Measurements from ENCODE around the gene RAB35.

RAB35 gene

GRCh38 chr12:120140603-120141002 is 24.1 kb upstream of the RAB35 start:
- TF ChIP-seq YY1 (IDR thresholded peaks at IDR 0.05; ENCODE audit: low read depth), result no peak
- no peak for TF ChIP-seq TEAD4 (IDR thresholded peaks at IDR 0.05)
- TF ChIP-seq TCF12 (IDR thresholded peaks at IDR 0.05; ENCODE audit: low read depth), result no peak
- no peak for TF ChIP-seq FOXM1 (IDR thresholded peaks at IDR 0.05; ENCODE audit: borderline replicate concordance, low read depth)
- TF ChIP-seq REST (IDR thresholded peaks at IDR 0.05; ENCODE audit: low read depth), result no peak
- no peak for TF ChIP-seq MAX (IDR thresholded peaks at IDR 0.05)
- no peak for TF ChIP-seq EGR1 (IDR thresholded peaks at IDR 0.05)
- TF ChIP-seq EP300 (IDR thresholded peaks at IDR 0.05; ENCODE audit: borderline replicate concordance), result no peak
- no peak for TF ChIP-seq CEBPB (IDR thresholded peaks at IDR 0.05)
- TF ChIP-seq USF1 (IDR thresholded peaks at IDR 0.05), result no peak
- TF ChIP-seq TAF1 (IDR thresholded peaks at IDR 0.05; ENCODE audit: low read depth), result no peak
- no peak for TF ChIP-seq ZBTB7A (IDR thresholded peaks at IDR 0.05; ENCODE audit: low read depth)

- TF ChIP-seq EP300 (IDR thresholded peaks at IDR 0.05; ENCODE audit: borderline replicate concordance) (no peak), TEAD4 (IDR thresholded peaks at IDR 0.05) (no peak)
These were observed 23.4 kb upstream of the RAB35 start for GRCh38 chr12:120139958-120140357.

GRCh38 chr12:120138366-120138765 is 21.8 kb upstream of the RAB35 start:
- TF ChIP-seq YY1 (IDR thresholded peaks at IDR 0.05; ENCODE audit: low read depth), result no peak
- TF ChIP-seq USF1 (IDR thresholded peaks at IDR 0.05), result no peak
- TF ChIP-seq RAD21 (IDR thresholded peaks at IDR 0.05; ENCODE audit: low read depth), result no peak
- TF ChIP-seq ZBTB7A (IDR thresholded peaks at IDR 0.05; ENCODE audit: low read depth), result no peak
- TF ChIP-seq CREB1 (IDR thresholded peaks at IDR 0.05; ENCODE audit: low read depth), result no peak

- TF ChIP-seq MAX (IDR thresholded peaks at IDR 0.05), result no peak
- TF ChIP-seq CEBPB (IDR thresholded peaks at IDR 0.05), result no peak
- TF ChIP-seq TCF12 (IDR thresholded peaks at IDR 0.05; ENCODE audit: low read depth), result no peak
- no peak for TF ChIP-seq ZBTB7A (IDR thresholded peaks at IDR 0.05; ENCODE audit: low read depth)
- no peak for TF ChIP-seq TEAD4 (IDR thresholded peaks at IDR 0.05)
- TF ChIP-seq TAF1 (IDR thresholded peaks at IDR 0.05; ENCODE audit: low read depth), result no peak
- no peak for TF ChIP-seq REST (IDR thresholded peaks at IDR 0.05; ENCODE audit: low read depth)
- TF ChIP-seq NFIC (IDR thresholded peaks at IDR 0.05), result no peak
- no peak for TF ChIP-seq EGR1 (IDR thresholded peaks at IDR 0.05)
- TF ChIP-seq EP300 (IDR thresholded peaks at IDR 0.05; ENCODE audit: borderline replicate concordance), result no peak
- no peak for TF ChIP-seq YY1 (IDR thresholded peaks at IDR 0.05; ENCODE audit: low read depth)
- TF ChIP-seq CREB1 (IDR thresholded peaks at IDR 0.05; ENCODE audit: low read depth), result no peak
- TF ChIP-seq USF1 (IDR thresholded peaks at IDR 0.05), result no peak
- no peak for TF ChIP-seq RAD21 (IDR thresholded peaks at IDR 0.05; ENCODE audit: low read depth)
- no peak for TF ChIP-seq FOXM1 (IDR thresholded peaks at IDR 0.05; ENCODE audit: borderline replicate concordance, low read depth)
These were observed 21.3 kb upstream of the RAB35 start for GRCh38 chr12:120137833-120138232.

GRCh38 chr12:120136093-120136770 is 19.7 kb upstream of the RAB35 start:
- no peak for TF ChIP-seq TAF1 (IDR thresholded peaks at IDR 0.05; ENCODE audit: low read depth)
- no peak for TF ChIP-seq EGR1 (IDR thresholded peaks at IDR 0.05)
- TF ChIP-seq FOXM1 (IDR thresholded peaks at IDR 0.05; ENCODE audit: borderline replicate concordance, low read depth), result no peak
- TF ChIP-seq NFIC (IDR thresholded peaks at IDR 0.05), result no peak
- TF ChIP-seq TCF12 (IDR thresholded peaks at IDR 0.05; ENCODE audit: low read depth), result no peak
- TF ChIP-seq RAD21 (IDR thresholded peaks at IDR 0.05; ENCODE audit: low read depth), result no peak

Measured in Ishikawa (cell line).